ENCODE data around the gene CLIC1.
A peak's percentile ranks its signal among the peaks of the same experiment; 100 is the strongest.

The CLIC1 gene

DNA sequence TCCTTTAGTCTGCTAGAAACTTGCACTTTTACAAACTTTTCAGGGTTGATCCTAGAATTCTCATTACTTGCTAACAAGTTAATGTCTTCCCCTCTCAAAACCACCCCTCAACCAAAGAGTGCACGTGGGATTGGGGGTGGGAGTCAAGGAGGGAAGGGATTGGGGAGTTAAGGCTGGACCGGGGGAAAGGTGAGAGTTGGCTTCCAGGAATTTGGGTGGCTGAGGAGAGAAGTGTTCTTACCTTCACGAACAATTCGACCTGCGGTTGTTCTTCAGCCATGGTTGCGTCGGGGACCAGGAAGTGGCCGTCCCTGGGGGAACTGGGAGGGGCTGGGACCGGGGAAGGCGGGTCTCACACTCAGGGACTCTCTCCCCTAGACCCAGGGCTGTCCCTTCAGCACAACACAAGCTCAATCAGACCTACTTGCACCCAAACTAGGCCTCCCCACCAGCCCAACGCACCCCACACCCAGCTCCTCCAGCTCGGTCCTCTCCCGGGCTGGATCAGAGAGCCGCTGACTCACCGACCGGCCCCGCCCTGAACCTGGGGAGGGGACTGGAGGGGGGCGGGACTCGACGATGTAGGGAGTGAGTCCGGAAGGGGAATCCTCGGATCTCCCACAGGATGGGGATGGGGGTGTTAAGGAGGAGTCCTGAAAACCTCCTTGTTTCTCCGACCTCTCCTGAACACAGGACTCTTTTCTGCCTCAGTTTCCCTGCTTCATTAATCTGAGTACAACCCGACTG lies at the start of gene CLIC1:
CLIC1 (minus strand) TSS at position 510 of the 747 bp plus-strand sequence; CDS start at position 280, 230 bp downstream.
- Histone ChIP-seq H3K27me3 (ENCODE audit: control insufficient read depth, insufficient read depth, low read length) (no peaks in the 10 kb centered on the region), H3K4me3 (ENCODE audit: low read depth, low read length) (peak within 1 kb of the TSS; percentile 83), H3K9ac (ENCODE audit: low read depth, low read length) (peak within 1 kb of the TSS; percentile 64), H3K36me3 (ENCODE audit: control insufficient read depth, insufficient read depth, low read length) (peaks cover 32% of the 10 kb centered on the region), H3K4me1 (ENCODE audit: control insufficient read depth, insufficient read depth, low read length) (peaks cover 34% of the 10 kb centered on the region), H3K27ac (ENCODE audit: low read depth, low read length) (peak within 1 kb of the TSS; percentile 92), H3K9me3 (ENCODE audit: control insufficient read depth, insufficient read depth, low read length) (no peaks in the 10 kb centered on the region)

DNA sequence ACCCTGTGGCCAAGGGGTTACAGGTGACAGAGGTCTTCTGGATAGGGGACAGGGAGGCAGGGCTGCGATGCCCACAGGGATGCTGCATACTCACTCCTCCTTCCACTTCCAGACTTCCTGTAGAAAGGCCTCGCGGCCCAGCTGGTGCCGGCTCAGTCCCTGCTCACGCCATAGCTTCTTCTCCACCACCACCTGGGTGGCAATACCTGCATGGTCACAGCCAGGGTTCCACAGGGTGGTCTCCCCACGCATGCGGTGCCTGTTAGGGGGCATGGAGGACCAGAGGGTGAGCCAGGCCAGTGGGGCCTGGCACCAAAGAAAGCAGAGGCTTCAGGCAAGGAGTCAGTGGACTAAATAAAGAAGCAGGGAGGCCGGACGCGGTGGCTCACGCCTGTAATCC lies 49.1 kb upstream of the CLIC1 start:
- Histone ChIP-seq H3K9ac (ENCODE audit: low read depth, low read length) (no peak overlapping the region), H3K36me3 (ENCODE audit: control insufficient read depth, insufficient read depth, low read length) (peaks cover 83% of the 10 kb centered on the region), H3K27me3 (ENCODE audit: control insufficient read depth, insufficient read depth, low read length) (no peaks in the 10 kb centered on the region), H3K9me3 (ENCODE audit: control insufficient read depth, insufficient read depth, low read length) (no peaks in the 10 kb centered on the region), H3K4me1 (ENCODE audit: control insufficient read depth, insufficient read depth, low read length) (no peaks in the 10 kb centered on the region), H3K4me3 (ENCODE audit: low read depth, low read length) (no peak overlapping the region), H3K27ac (ENCODE audit: low read depth, low read length) (no peak overlapping the region)

DNA sequence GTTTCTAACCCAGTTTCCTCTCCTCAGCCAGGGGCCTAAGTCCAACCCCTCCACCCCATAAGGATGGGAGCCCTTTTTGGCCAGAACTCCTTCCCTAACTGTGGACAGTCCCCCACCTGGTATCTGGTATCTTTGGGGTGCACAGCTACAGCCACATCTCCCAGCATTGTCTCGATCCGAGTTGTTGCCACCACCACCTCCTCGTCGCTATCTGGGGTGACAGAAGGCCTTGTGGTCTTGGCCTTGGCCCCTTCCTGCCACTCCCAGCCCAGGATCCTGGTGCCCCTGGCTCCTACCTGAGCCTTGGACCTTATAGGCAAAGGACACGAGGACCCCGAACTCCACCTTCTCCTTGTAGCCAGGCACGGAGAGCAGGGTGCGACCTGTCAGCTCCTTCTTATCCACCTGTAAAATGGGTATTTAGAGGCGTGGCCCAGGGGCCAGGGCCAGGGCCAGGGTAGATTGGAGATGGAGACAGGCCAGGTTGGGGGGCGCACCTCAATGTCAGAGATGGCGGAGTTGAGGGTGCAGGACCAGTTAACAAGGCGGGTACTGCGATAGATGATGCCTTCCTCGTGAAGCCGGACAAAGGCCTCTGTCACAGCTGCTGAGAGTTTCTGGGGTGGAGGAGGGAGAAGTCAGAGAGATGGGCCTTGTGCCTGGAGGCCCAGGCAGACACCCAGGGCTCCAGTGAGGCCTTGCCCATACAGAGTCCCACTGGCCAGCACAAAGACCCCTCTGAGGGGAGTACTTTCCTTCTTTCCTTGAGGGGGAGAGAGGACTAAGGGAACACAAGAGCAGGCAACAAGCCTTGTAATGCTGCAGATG lies 48.0 kb upstream of the CLIC1 start:
- Histone ChIP-seq H3K27me3 (ENCODE audit: control insufficient read depth, insufficient read depth, low read length) (no peaks in the 10 kb centered on the region), H3K36me3 (ENCODE audit: control insufficient read depth, insufficient read depth, low read length) (peaks cover 87% of the 10 kb centered on the region), H3K4me1 (ENCODE audit: control insufficient read depth, insufficient read depth, low read length) (no peaks in the 10 kb centered on the region), H3K9ac (ENCODE audit: low read depth, low read length) (no peak overlapping the region), H3K9me3 (ENCODE audit: control insufficient read depth, insufficient read depth, low read length) (no peaks in the 10 kb centered on the region), H3K4me3 (ENCODE audit: low read depth, low read length) (no peak overlapping the region), H3K27ac (ENCODE audit: low read depth, low read length) (no peak overlapping the region)

DNA sequence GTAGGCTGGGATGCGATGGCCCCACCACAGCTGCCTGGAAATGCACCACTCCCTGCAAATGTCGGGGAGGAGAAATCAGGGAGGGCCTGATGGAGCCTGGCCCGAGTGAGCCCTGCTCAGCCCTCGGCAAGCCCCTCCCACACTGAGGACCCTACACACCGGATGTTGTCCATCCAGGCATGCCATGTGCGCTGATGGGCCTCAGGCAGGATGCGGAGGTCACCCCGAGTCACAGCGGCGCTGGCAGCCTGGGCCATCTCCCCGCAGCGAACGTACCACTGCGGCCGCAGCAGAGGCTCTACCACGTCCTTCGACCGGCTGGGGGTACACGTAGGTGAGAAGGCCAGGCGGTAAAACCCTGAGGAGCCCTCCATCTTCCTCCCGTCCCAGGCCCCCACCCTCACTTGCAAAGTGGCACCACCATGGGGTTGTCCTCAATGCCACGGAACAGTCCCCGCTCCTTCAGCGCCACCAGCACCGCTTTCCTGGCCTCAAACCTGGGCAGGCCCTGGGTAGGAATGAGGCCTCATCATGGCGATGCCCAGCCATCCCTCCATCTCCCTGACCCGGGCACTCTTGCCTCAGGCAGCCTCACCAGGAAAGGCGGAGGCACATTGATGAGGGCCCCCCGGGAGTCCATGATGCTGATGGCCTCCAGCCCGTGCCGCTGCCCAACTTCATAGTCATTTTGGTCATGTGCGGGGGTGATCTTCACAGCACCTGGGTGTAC lies 46.0 kb upstream of the CLIC1 start:
- Histone ChIP-seq H3K27me3 (ENCODE audit: control insufficient read depth, insufficient read depth, low read length) (no peaks in the 10 kb centered on the region), H3K4me3 (ENCODE audit: low read depth, low read length) (no peak overlapping the region), H3K4me1 (ENCODE audit: control insufficient read depth, insufficient read depth, low read length) (0 out of 2 replicates have a peak, but pooled peaks cover under 1% of the 10 kb centered on the region), H3K9ac (ENCODE audit: low read depth, low read length) (no peak overlapping the region), H3K27ac (ENCODE audit: low read depth, low read length) (no peak overlapping the region), H3K36me3 (ENCODE audit: control insufficient read depth, insufficient read depth, low read length) (peaks cover 95% of the 10 kb centered on the region), H3K9me3 (ENCODE audit: control insufficient read depth, insufficient read depth, low read length) (no peaks in the 10 kb centered on the region)

DNA sequence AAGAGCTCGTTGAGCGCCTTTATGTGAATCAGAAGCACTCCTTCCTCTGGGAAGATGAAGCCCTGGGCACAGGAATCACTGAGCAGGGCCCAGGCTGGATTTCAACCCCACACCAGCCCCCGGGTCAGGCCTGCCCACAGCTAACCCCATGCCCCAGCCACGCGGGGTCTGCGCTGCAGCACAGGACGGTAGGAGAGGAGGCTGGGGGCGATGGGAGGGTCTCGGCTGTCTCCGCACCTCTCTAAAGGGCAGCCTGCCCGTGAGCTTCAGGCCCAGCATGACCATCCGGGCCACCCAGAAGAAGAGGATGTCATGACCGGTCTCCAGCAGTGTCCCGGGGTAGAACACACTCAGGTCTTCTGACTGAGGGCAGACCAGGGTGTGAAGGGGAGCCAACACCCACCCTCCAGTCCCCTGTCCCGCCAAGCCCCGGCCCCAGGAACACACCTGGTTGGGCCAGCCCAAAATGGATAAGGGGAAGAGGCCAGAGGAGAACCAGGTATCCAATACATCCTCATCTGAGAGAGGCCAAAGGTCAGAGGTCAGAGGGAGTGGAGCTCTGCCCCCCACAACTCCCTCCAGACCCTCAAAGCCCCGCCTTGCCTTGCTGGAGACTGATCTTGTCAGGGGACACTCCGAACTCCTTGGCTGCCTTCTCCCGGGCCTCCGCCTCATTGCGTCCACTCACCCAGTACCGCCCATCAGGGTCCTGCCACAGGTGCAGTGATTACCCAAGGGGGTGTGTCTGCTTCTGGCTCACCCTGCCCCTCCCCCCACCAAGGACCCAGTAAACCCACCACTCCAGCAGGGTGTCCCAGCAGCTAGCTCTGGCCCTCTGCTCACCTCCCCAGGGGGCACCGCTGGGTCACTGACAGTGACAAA lies 45.2 kb upstream of the CLIC1 start:
- H3K36me3 ChIP-seq (ENCODE audit: control insufficient read depth, insufficient read depth, low read length) = peaks cover 87% of the 10 kb centered on the region

DNA sequence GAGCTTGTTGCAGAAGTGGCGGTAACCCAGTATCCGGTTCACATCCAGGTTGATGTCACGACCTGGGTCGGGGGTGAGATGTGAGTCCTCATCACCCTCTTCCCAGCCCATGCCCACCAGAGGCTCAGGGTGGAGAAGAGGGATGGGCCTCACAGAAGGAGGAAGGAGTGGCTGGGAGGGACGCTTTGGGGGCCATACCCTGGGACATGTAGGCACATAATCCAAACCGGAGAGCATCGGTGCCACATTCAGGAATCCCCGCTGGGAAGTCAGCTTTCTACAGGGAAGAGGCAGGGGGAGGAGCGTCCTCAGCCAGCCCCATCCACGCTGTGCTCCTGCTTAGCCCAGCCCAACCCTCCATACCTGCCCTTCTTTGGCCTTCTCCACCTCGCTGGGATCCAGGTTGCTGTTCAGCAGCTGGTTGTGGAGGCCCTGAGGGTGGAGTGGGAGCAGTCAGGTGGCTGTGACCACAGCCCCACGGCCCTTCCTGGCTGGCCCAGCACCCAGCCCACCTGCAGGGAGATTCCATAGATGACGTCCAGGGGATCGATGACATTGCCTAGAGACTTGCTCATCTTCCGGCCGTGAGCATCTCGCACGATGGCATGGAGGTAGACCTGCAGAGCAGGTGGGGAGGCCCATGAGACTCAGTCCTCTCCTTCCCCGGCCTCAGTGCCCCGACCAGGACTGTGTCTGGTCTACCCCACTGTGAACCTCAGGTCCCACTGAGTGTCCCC lies 44.3 kb upstream of the CLIC1 start:
- Histone ChIP-seq H3K27me3 (ENCODE audit: control insufficient read depth, insufficient read depth, low read length) (no peaks in the 10 kb centered on the region), H3K27ac (ENCODE audit: low read depth, low read length) (no peak overlapping the region), H3K36me3 (ENCODE audit: control insufficient read depth, insufficient read depth, low read length) (peaks cover 81% of the 10 kb centered on the region), H3K9me3 (ENCODE audit: control insufficient read depth, insufficient read depth, low read length) (no peaks in the 10 kb centered on the region), H3K9ac (ENCODE audit: low read depth, low read length) (no peak overlapping the region), H3K4me3 (ENCODE audit: low read depth, low read length) (no peak overlapping the region), H3K4me1 (ENCODE audit: control insufficient read depth, insufficient read depth, low read length) (peaks cover 6% of the 10 kb centered on the region; the same call in 1 of the 2 replicates)

More for the DNA sequence above, 45.2 kb upstream of the CLIC1 start:
- Histone ChIP-seq H3K4me3 (ENCODE audit: low read depth, low read length) (no peak overlapping the region), H3K27ac (ENCODE audit: low read depth, low read length) (no peak overlapping the region), H3K27me3 (ENCODE audit: control insufficient read depth, insufficient read depth, low read length) (no peaks in the 10 kb centered on the region), H3K9me3 (ENCODE audit: control insufficient read depth, insufficient read depth, low read length) (no peaks in the 10 kb centered on the region), H3K4me1 (ENCODE audit: control insufficient read depth, insufficient read depth, low read length) (peaks cover 6% of the 10 kb centered on the region; the same call in 1 of the 2 replicates), H3K9ac (ENCODE audit: low read depth, low read length) (no peak overlapping the region)

DNA sequence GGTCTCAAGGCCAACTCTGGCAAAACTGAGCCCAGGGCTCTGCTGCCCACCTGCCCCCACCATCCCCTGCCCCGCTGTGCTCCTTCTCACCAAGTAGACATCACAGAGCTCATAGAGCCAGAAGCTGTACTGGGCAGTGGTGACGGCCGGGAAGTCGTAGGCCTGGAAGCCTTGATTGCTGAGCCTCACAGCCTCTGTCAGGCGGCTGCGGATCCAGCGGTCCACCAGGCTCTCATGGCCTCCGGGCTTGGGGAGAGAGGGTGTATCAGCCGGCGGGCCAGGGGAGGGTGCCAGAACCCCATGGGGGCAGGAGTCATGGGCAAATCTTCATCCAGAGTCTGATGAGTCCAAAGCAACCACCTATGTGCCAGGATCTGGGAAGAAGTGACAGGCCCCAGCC lies 43.6 kb upstream of the CLIC1 start:
- Histone ChIP-seq H3K4me3 (ENCODE audit: low read depth, low read length) (no peak overlapping the region), H3K9me3 (ENCODE audit: control insufficient read depth, insufficient read depth, low read length) (no peaks in the 10 kb centered on the region), H3K27me3 (ENCODE audit: control insufficient read depth, insufficient read depth, low read length) (no peaks in the 10 kb centered on the region), H3K9ac (ENCODE audit: low read depth, low read length) (no peak overlapping the region), H3K36me3 (ENCODE audit: control insufficient read depth, insufficient read depth, low read length) (peaks cover 73% of the 10 kb centered on the region), H3K4me1 (ENCODE audit: control insufficient read depth, insufficient read depth, low read length) (peaks cover 6% of the 10 kb centered on the region; the same call in 1 of the 2 replicates), H3K27ac (ENCODE audit: low read depth, low read length) (no peak overlapping the region)

DNA sequence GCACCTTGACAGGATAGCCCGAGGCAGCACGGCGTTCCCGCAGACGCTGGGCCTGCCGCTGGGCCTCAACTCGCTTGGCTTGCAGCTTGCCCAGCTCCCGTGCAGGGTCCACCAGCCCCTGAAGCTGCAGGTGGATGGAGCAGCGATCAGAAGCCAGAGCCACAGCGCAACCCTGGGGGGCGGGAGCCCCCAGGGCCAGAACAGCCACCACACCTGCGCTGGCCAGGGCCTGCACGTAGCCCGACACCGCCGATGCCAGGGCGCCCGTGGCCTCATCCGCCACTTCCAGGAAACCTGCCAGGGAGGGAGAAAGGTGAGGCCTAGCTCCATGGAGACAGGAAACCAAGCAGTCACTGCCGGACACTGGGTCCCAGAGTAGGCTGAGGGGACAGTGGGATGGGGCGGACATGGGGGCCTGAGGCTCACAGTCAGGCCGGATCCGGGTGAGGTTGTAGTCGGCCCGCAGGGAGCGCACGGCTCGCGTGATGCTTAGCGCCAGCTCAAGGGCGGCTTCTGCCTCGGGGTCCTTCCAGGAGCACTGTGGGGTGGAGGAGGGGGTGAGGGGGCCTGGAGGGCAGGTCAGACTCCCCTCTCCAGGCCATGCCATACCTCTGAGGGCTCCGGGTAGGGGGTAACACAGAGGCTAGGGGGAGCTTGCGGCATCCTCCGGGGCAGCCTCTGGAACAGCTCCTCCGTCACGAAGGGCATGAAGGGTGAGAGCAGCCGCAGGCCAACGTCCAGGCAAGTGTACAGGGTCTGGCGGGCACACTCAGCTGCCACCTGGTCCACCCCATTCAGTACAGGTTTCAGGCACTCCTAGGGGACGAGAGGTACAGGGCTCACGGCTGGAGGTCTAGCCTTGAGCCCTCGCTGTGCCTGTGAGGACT lies 42.9 kb upstream of the CLIC1 start:
- peaks cover 6% of the 10 kb centered on the region; the same call in 1 of the 2 replicates for H3K4me1 ChIP-seq (ENCODE audit: control insufficient read depth, insufficient read depth, low read length)
- peaks cover 66% of the 10 kb centered on the region for H3K36me3 ChIP-seq (ENCODE audit: control insufficient read depth, insufficient read depth, low read length)
- no peak overlapping the region for H3K9ac ChIP-seq (ENCODE audit: low read depth, low read length)
- no peaks in the 10 kb centered on the region for H3K27me3 ChIP-seq (ENCODE audit: control insufficient read depth, insufficient read depth, low read length)
- H3K27ac ChIP-seq (ENCODE audit: low read depth, low read length) = no peak overlapping the region
- no peaks in the 10 kb centered on the region for H3K9me3 ChIP-seq (ENCODE audit: control insufficient read depth, insufficient read depth, low read length)
- H3K4me3 ChIP-seq (ENCODE audit: low read depth, low read length) = no peak overlapping the region

DNA sequence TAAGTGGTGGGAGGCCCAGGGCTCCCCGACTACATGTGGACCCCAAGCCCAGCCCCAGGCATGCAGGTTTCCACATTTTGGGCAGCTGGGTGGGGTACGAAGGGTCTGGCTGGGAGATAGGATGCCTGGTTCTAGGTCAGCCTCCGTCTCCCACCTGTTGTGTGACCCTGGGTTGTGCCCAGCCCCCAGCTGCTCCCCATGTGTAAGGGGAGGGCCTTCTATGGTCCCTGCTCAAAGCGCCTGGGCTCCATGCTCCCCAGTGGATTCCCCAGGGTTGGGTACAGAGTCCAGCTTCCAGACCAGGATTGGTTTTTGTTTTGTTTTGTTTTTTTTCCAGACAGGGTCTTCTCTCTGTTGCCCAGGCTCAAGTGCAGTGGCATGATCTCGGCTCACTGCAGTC lies 41.9 kb upstream of the CLIC1 start:
- Histone ChIP-seq H3K36me3 (ENCODE audit: control insufficient read depth, insufficient read depth, low read length) (peaks cover 56% of the 10 kb centered on the region), H3K9ac (ENCODE audit: low read depth, low read length) (no peak overlapping the region), H3K4me1 (ENCODE audit: control insufficient read depth, insufficient read depth, low read length) (peaks cover 6% of the 10 kb centered on the region; the same call in 1 of the 2 replicates), H3K27me3 (ENCODE audit: control insufficient read depth, insufficient read depth, low read length) (no peaks in the 10 kb centered on the region), H3K27ac (ENCODE audit: low read depth, low read length) (no peak overlapping the region), H3K4me3 (ENCODE audit: low read depth, low read length) (no peak overlapping the region), H3K9me3 (ENCODE audit: control insufficient read depth, insufficient read depth, low read length) (no peaks in the 10 kb centered on the region)

All from HUES48 (cell line).